Fibroblast of the aortic adventitia (primary cell): ENCODE measurements around the gene DOK4. TPM values are rescaled to one million over a fixed set of nuclear protein-coding genes. Genes with fewer than 3 reads are reported as not detected.
A peak's percentile ranks its signal among the peaks of the same experiment; 100 is the strongest.

Experiments
- DNase-seq: peaks from one replicate; pipeline ENCODE4 v3.0.0-alpha.2; 2010; ENCODE audit warnings: low read depth
- H3K4me3 ChIP-seq: 2 replicates; pipeline ENCODE4 v1.5.1; 2011; ENCODE audit warnings: low read depth, mild to moderate bottlenecking, control low read depth, low read length, moderate library complexity
- total RNA-seq: library from RNA; depleted of rRNA; stranded (reverse); fragments of >200 nt; gene quantifications from 2 replicates; pipeline ENCODE4 v1.2.3, GENCODE V29; 2012; ENCODE audit warnings: low replicate concordance
- TF ChIP-seq, protein P1 (sequence below): IDR thresholded peaks from 2 replicates; pipeline ENCODE4 v1.5.1; 2011; ENCODE audit warnings: mild to moderate bottlenecking, low read length, control low read depth, inconsistent platforms; ENCODE audit not compliant: insufficient read depth

The DOK4 gene
- total RNA-seq, 1 donor: 29.6 TPM

DNA sequence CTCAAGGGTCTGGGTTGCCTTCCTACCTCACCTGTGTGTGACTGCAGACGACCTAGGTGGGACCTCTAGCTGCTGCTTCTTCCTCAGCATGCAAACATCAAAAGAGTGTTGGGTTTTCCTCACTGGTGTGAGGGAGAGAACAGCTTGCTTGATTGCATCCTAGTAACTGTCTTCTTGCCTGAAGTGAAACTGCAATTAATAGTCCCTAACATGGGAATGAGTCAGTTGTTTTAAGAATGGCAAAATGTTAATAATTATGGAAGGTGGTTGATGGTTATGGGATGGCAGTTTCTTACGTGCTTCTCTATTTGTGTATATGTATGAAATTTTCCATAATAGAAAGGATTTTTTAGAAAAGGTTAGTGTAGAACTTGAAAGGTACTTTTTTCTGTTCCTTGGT lies 17.9 kb downstream of the DOK4 start:
- H3K4me3 ChIP-seq: no peak overlapping the region
- no peak for DNase-seq
- TF ChIP-seq, protein P1, sequence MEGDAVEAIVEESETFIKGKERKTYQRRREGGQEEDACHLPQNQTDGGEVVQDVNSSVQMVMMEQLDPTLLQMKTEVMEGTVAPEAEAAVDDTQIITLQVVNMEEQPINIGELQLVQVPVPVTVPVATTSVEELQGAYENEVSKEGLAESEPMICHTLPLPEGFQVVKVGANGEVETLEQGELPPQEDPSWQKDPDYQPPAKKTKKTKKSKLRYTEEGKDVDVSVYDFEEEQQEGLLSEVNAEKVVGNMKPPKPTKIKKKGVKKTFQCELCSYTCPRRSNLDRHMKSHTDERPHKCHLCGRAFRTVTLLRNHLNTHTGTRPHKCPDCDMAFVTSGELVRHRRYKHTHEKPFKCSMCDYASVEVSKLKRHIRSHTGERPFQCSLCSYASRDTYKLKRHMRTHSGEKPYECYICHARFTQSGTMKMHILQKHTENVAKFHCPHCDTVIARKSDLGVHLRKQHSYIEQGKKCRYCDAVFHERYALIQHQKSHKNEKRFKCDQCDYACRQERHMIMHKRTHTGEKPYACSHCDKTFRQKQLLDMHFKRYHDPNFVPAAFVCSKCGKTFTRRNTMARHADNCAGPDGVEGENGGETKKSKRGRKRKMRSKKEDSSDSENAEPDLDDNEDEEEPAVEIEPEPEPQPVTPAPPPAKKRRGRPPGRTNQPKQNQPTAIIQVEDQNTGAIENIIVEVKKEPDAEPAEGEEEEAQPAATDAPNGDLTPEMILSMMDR: no peak

DNA sequence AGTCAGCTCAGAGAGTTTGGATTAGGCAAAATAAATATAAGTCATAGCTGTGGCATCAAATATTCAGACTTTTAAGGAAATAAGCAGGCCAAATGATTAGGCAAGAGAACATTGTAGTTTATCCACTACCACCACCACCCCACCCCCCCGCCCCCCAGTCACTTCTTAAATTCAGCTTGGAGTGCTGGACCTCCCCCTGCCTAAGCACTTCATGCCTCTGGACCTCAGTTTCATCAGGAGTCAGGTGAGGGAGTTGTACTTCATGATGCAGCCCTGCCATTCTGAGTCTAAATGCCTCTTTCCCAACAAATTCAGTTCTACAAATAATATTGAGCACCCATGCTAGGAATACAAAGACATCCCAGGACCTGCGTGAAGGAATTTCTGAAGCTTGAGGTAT lies 21.8 kb downstream of the DOK4 start:
- H3K4me3 ChIP-seq: no peak overlapping the region
- DNase-seq: no peak
- TF ChIP-seq, protein P1: no peak

DNA sequence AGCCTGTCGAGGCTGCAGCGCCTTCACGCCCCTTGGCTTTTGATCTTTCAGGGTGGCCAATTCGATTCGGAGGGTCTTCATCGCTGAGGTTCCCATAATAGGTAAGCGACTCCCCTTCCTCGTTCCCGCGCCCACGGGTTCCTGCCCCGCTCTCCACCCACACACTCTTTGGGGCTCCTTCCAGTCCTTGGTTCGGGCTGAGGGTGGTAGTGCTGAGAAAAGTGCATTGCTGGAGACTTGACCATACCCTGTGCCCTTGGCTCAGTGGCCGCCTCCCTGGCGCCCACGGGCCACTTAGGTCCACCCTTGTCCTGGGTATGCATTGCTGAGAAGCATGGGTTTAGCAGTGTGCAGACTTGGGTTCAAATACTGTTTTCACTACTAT lies 23.3 kb downstream of the DOK4 start:
- TF ChIP-seq, protein P1: no peak
- DNase-seq: no peak
- H3K4me3 ChIP-seq: peak overlapping the region; percentile 95

DNA sequence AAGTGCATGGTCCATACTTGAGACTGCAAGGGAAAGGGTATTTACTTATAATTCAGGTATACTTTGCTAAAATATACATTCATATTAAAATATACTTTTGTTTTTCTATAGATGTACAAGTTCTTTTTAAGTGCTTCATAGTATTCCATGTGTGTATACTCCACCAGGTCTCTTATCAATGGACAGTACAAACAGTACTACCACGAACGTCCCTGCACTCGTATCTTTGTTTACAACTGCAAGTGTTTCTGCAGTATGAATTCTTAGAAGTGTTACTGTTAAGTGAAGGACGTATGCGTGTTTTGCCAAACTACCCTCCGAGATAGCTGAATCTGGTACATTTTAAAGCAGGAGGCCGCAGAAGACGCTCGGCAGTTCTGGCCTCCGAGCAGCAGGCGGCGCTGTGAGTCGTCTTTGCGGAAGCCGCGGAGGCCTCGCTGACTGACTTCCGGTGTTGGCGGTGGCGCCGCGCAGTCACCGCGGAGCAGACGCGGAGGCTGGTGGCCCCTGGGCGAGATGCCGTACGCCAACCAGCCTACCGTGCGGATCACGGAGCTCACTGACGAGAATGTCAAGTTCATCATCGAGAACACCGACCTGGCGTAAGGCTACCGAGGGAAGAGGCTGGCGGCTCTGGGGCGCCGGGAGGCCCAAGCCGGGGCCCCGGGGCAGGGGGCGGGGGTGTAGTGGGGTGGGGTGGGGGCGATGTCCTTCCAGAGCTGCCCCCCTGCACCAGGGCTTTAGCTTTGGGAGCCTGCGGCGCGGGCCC lies 23.9 kb downstream of the DOK4 start, which contains the start of gene POLR2C:
Gene POLR2C (plus strand): TSS at position 471 of the 769 bp plus-strand sequence. CDS start 46 bp downstream, at position 517.
- H3K4me3 ChIP-seq: peak within 1 kb of the TSS; percentile 95
- DNase-seq: peak; percentile 85
- TF ChIP-seq, protein P1: peak; percentile 93

DNA sequence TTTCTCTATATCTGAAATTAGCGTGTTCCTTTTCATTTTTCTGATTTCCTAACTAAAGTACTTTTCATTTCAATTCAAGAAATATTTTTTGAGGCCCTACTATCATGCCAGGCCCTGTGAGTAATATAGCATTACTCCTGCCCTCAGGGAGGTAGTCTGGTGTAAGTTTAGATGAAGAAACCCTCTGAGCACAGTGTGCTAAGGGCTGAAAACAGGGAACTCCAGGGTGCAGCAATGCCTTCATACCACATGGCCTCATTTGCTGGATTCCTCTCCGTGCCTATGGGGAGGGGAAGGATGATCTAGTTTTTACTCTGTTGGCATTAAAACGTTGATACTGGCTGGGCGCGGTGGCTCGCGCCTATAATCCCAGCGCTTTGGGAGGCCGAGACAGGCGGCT lies 34.3 kb downstream of the DOK4 start:
- no peak for DNase-seq
- TF ChIP-seq, protein P1: no peak
- no peak overlapping the region for H3K4me3 ChIP-seq

DNA sequence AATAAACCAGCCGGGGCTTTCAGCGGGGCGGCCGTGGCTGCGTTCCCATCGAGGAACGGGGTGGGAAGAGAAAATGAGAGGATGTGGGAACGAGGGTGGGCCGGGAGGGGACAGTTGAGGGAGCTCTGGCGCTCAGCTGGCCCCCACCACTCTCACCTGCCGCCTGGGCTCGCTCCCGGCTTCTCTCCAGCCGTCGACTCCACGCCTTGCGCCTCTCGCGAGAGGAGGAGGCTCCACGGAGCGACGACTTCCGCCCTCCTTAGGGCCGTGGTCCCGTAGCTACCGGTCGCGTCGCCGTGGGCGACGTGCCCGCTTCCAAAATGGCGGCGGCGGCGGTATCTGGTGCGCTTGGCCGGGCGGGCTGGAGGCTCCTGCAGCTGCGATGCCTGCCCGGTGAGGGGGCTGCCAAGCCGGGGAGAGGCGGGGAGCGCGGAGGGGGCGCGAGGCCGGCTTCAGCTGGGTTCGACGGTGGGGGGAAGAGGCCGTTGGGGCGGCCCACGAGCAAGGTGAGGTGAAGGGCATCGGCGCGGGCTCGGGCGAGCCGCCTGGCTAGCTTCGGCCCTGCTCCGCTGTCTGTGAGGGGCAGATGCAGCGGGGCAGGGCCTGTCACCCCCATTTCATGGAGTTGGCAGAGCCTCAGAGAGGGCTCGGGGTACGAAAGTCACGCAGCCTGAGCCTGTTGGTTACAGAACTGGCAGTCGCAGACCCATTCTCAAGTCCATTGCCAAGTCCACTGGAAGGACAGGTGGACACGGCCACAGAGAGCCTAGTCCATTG lies 38.9 kb downstream of the DOK4 start, which contains the start of the genes CIAPIN1 and COQ9:
Gene CIAPIN1 (minus strand): TSS at position 200 of the 777 bp plus-strand sequence. CDS start 6,457 bp downstream, outside the sequence.
Gene COQ9 (plus strand): TSS at position 294 of the 777 bp plus-strand sequence. CDS start 27 bp downstream, at position 321.
- peak within 1 kb of the TSS; percentile 97 for H3K4me3 ChIP-seq
- DNase-seq: peak; percentile 88
- TF ChIP-seq, protein P1: no peak
